Measurements from ENCODE around the gene UGT1A6. TPM values are rescaled to one million over a fixed set of nuclear protein-coding genes. Genes with fewer than 3 reads are reported as not detected.

The UGT1A6 gene
- total RNA-seq, 1 donor from 2014 or later = 1.9 TPM

DNA sequence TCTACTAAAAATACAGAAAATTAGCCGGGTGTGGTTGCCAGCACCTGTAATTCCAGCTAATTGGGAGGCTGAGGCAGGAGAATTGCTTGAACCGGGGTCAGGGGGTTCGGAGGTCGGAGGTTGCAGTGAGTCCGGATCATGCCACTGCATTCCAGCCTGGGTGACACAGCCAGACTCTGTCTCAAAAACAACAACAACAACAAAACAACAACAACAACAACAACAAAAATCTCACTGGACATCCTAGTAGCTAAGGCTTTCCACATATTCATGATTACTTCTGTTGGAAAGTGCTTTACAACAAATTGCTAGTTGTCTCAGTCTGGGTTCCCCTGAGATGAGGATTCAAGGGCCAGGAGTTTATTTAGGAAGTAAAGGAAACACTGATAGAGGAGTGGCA lies 81.2 kb downstream of the UGT1A6 start:
- Mint-ChIP-seq H3K27ac (no peak overlapping the region), H3K9me3 (peaks cover 3% of the 10 kb centered on the region), H3K36me3 (no peaks in the 10 kb centered on the region), H3K27me3 (peaks cover 23% of the 10 kb centered on the region), H3K4me3 (no peak overlapping the region), H3K4me1 (ENCODE audit: unreplicated experiment) (no peaks in the 10 kb centered on the region)
- TF ChIP-seq, protein P1, sequence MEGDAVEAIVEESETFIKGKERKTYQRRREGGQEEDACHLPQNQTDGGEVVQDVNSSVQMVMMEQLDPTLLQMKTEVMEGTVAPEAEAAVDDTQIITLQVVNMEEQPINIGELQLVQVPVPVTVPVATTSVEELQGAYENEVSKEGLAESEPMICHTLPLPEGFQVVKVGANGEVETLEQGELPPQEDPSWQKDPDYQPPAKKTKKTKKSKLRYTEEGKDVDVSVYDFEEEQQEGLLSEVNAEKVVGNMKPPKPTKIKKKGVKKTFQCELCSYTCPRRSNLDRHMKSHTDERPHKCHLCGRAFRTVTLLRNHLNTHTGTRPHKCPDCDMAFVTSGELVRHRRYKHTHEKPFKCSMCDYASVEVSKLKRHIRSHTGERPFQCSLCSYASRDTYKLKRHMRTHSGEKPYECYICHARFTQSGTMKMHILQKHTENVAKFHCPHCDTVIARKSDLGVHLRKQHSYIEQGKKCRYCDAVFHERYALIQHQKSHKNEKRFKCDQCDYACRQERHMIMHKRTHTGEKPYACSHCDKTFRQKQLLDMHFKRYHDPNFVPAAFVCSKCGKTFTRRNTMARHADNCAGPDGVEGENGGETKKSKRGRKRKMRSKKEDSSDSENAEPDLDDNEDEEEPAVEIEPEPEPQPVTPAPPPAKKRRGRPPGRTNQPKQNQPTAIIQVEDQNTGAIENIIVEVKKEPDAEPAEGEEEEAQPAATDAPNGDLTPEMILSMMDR (conservative IDR thresholded peaks at IDR 0.05) = no peak
- no peak for DNase-seq (ENCODE audit: extremely low spot score, unreplicated experiment)

DNA sequence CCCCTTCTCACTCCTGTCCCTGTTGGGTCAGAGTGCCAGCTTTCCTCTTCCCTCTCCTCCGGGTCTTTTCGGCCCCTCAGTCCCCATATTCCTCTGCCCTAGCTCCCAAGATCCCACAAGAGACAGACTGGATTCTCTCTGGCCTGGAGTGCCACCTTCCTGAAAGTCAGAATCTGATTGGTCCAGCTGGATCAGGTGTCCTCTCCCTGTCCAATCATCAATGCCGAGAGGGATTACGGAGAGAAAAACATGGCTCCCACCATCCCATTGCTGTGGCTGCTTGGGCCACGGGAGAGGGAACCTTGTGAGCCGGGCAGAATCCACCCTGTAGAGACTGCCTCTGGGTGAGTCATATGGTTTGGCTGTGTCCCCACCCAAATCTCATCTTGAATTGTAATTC lies 82.7 kb downstream of the UGT1A6 start:
- DNase-seq (ENCODE audit: extremely low spot score, unreplicated experiment) = no peak
- Mint-ChIP-seq H3K27me3 (peaks cover 26% of the 10 kb centered on the region), H3K4me3 (no peak overlapping the region), H3K27ac (no peak overlapping the region), H3K36me3 (no peaks in the 10 kb centered on the region), H3K9me3 (peaks cover 3% of the 10 kb centered on the region), H3K4me1 (ENCODE audit: unreplicated experiment) (no peaks in the 10 kb centered on the region)
- TF ChIP-seq, protein P1 (conservative IDR thresholded peaks at IDR 0.05) = no peak

- H3K4me3 Mint-ChIP-seq = no peak within 1 kb of the TSS
- TF ChIP-seq, protein P1 (conservative IDR thresholded peaks at IDR 0.05) = no peak
- no peak for DNase-seq (ENCODE audit: extremely low spot score, unreplicated experiment)
- peaks cover 3% of the 10 kb centered on the region for H3K9me3 Mint-ChIP-seq
- no peaks in the 10 kb centered on the region for H3K4me1 Mint-ChIP-seq (ENCODE audit: unreplicated experiment)
- H3K27ac Mint-ChIP-seq = no peak within 1 kb of the TSS
- H3K27me3 Mint-ChIP-seq = peaks cover 27% of the 10 kb centered on the region
- H3K36me3 Mint-ChIP-seq = no peaks in the 10 kb centered on the region
These were observed 85.3 kb downstream of the UGT1A6 start, which contains the start of gene MROH2A for GRCh38 chr2:233778030-233778429. MROH2A (plus strand) TSS chr2:233778330; CDS start chr2:233779359, 1,029 bp downstream.

GRCh38 chr2:233779722-233780121 lies 87.0 kb downstream of the UGT1A6 start:
- Mint-ChIP-seq H3K4me1 (ENCODE audit: unreplicated experiment) (no peaks in the 10 kb centered on the region), H3K9me3 (peaks cover 3% of the 10 kb centered on the region), H3K27me3 (peaks cover 29% of the 10 kb centered on the region), H3K27ac (no peak overlapping the region), H3K4me3 (no peak overlapping the region), H3K36me3 (no peaks in the 10 kb centered on the region)
- TF ChIP-seq, protein P1 (conservative IDR thresholded peaks at IDR 0.05) = no peak
- DNase-seq (ENCODE audit: extremely low spot score, unreplicated experiment) = no peak

DNA sequence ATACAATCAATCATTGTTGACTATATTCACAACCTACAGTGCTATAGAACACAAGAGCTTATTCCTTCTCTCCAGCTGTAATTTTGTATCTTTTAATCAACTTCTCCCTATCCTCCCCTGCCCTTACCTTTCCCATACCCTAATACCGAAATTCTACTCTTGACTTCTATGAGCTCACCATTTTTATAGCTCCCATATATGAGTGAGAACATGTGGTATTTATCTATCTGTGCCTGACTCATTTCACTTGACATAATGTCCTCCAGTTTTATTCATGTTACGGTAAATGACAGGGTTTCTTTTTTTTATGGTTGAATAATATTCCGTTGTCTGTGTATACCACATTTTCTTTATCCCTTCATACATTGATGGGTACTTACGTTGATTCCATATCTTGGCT lies 88.1 kb downstream of the UGT1A6 start:
- Mint-ChIP-seq H3K27me3 (peaks cover 29% of the 10 kb centered on the region), H3K4me3 (no peak overlapping the region), H3K9me3 (peaks cover 3% of the 10 kb centered on the region), H3K4me1 (ENCODE audit: unreplicated experiment) (no peaks in the 10 kb centered on the region), H3K36me3 (no peaks in the 10 kb centered on the region), H3K27ac (no peak overlapping the region)
- TF ChIP-seq, protein P1 (conservative IDR thresholded peaks at IDR 0.05) = no peak
- no peak for DNase-seq (ENCODE audit: extremely low spot score, unreplicated experiment)

DNA sequence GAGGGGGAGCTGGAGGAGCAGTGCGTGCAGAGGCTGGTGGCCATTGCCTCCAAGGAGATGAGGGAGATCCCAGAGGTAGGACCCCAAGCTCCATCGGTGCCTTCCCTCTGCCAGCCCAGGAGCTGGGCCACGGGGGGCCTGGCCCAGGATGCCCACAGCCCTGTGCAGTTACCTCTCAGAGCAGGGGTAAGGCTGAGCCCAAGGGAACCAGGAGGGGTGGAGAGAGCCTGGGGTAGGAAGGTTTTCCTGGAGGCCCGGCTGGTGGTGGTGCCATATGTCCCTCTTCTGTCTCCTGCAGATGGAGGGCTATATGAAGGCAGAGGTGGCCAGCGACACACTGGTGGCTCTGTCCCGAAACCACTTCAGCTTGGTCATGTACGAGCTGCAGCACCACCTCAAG lies 96.9 kb downstream of the UGT1A6 start:
- Mint-ChIP-seq H3K27ac (no peak overlapping the region), H3K27me3 (peaks cover 8% of the 10 kb centered on the region), H3K4me3 (no peak overlapping the region), H3K9me3 (no peaks in the 10 kb centered on the region), H3K36me3 (no peaks in the 10 kb centered on the region), H3K4me1 (ENCODE audit: unreplicated experiment) (no peaks in the 10 kb centered on the region)
- TF ChIP-seq, protein P1 (conservative IDR thresholded peaks at IDR 0.05) = no peak
- DNase-seq (ENCODE audit: extremely low spot score, unreplicated experiment) = no peak
